HUES64 (cell line): ENCODE data around the gene SERPINI1.

Experiments used
- H3K27ac ChIP-seq: 2 replicates; pipeline ENCODE4 v1.7.0; 2013; ENCODE audit warnings: low read depth, low read length, inconsistent platforms
- H3K27me3 ChIP-seq: 2 replicates; pipeline ENCODE4 v1.6.1; 2013; ENCODE audit warnings: mild to moderate bottlenecking, low read length; ENCODE audit not compliant: insufficient read depth
- H3K36me3 ChIP-seq: 2 replicates; pipeline ENCODE4 v1.6.1; 2013; ENCODE audit warnings: mild to moderate bottlenecking, low read length; ENCODE audit not compliant: insufficient read depth
- H3K4me1 ChIP-seq: 2 replicates; pipeline ENCODE4 v1.6.1; 2013; ENCODE audit warnings: mild to moderate bottlenecking, low read length, moderate library complexity; ENCODE audit not compliant: insufficient read depth
- H3K4me3 ChIP-seq: 2 replicates; pipeline ENCODE4 v1.5.1; 2013; ENCODE audit warnings: mild to moderate bottlenecking, low read length, moderate library complexity
- H3K9ac ChIP-seq: 2 replicates; pipeline ENCODE4 v1.6.1; 2013; ENCODE audit warnings: mild to moderate bottlenecking, low read depth, low read length
- H3K9me3 ChIP-seq: 2 replicates; pipeline ENCODE4 v1.6.1; 2013; ENCODE audit warnings: low read depth, low read length; ENCODE audit not compliant: insufficient read depth
- WGBS: fragments of 150-250, 120-280 bp; methylation state at CpG from one replicate; pipeline ENCODE4 v1.1.7; 2013; ENCODE audit warnings: missing lambda C conversion rate; 5-methylcytosine and 5-hydroxymethylcytosine counted together

Gene SERPINI1

DNA sequence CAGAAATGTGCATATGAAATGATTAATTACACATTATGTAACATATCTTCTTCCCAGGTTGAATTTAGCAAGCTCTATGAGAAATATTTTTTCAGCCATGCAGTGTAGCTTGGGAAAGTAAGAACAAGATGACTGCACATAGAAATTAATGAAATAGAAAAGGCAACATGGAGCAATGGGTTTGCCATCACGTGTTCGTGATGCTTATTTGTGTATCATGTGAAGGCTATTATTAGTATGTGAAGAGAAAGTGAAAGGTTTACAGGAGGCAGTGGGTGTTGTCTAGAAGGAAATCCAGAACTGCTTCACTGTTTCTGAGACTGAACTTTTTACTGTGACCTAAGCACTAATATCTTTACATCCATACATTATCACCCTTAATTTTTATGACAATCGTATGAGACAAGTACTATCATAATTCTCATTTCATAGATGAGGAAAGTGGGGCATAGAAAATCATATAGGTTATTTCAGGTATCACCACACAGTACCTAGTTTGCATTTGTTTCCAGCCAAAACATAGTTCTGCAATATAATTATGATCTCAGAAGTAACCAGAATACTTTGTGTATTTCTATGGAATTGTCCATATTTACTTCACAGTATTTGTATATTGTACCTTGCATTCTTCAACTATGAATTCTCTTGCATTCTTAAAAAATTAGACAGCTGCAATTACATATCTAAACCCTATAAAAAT, 14.9 kb downstream of the SERPINI1 start:
- H3K27ac ChIP-seq = no peak overlapping the region
- H3K27me3 ChIP-seq = no peaks in the 10 kb centered on the region
- H3K4me1 ChIP-seq = no peaks in the 10 kb centered on the region
- no peaks in the 10 kb centered on the region for H3K36me3 ChIP-seq
- H3K9ac ChIP-seq = no peak overlapping the region
- no peaks in the 10 kb centered on the region for H3K9me3 ChIP-seq
- 94% methylated on average over 2 of the region's 3 CpGs for WGBS
- H3K4me3 ChIP-seq = no peak overlapping the region

DNA sequence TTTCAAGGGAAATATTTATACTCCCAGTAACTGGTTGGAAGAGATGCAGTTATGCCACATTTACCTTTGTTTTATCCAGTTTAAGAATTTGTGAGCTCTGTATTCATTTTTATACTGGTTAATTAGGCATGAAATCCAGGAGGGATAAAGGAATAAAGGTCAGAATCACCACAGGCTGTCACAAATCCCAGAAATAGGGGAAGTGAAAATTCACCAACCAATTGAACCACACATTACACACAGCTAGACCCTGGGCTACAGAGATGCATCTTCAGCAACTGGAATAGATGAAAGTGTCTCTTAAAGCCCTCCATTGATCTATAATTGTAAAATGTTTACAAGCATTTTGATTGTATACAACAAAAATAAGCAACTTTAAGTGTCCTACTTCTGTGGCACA, 18.5 kb downstream of the SERPINI1 start:
- Histone ChIP-seq H3K9ac (no peak overlapping the region), H3K9me3 (no peaks in the 10 kb centered on the region), H3K36me3 (no peaks in the 10 kb centered on the region), H3K4me3 (no peak overlapping the region), H3K27ac (no peak overlapping the region), H3K4me1 (no peaks in the 10 kb centered on the region), H3K27me3 (no peaks in the 10 kb centered on the region)

DNA sequence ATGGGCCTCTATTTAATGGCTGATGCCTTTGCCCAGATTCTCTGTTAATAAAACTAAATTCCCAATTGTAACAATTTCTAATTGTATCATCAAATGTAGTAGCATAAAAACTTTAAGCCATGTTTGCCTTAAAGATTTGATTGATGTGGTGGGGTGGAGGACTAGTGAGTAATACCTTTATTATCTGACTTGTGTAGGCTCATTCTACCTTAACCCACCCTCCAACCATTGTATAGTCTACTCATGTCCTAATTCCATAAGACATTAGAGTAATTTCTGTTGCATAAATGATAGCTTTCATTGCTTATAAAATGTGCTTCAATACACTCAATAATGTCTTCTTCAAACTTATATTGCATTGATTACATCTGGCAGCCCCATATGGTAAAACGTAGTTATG, 25.8 kb downstream of the SERPINI1 start:
- 100% methylated on average over 1 of the region's 1 CpG for WGBS
- Histone ChIP-seq H3K4me1 (no peaks in the 10 kb centered on the region), H3K27me3 (no peaks in the 10 kb centered on the region), H3K27ac (no peak overlapping the region), H3K4me3 (no peak overlapping the region), H3K9me3 (no peaks in the 10 kb centered on the region; the same call in 1 of the 2 replicates), H3K9ac (no peak overlapping the region), H3K36me3 (no peaks in the 10 kb centered on the region)

DNA sequence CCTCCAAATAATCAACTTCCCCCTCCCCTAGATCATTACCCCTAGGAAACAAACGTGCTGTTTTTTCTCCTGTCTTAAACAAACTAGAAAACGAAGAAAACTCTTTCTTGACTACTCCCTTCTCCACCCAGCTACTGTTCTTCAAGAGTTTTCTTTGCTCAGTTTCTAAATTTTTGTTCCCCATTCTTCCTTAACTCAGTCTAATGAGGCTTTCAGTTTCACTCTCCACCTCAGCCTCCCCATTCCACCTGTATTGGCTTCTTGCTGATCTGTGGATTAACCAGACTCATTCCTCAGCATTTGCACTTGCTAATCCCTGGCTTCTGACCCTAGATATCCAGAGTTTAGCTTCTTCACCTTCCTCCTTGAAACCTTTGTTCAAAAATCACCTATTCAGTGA, 26.8 kb downstream of the SERPINI1 start:
- Histone ChIP-seq H3K4me1 (no peaks in the 10 kb centered on the region), H3K4me3 (no peak overlapping the region), H3K9me3 (no peaks in the 10 kb centered on the region; the same call in 1 of the 2 replicates), H3K9ac (no peak overlapping the region), H3K36me3 (no peaks in the 10 kb centered on the region), H3K27ac (no peak overlapping the region), H3K27me3 (no peaks in the 10 kb centered on the region)
- 62% methylated on average over 2 of the region's 2 CpGs for WGBS

DNA sequence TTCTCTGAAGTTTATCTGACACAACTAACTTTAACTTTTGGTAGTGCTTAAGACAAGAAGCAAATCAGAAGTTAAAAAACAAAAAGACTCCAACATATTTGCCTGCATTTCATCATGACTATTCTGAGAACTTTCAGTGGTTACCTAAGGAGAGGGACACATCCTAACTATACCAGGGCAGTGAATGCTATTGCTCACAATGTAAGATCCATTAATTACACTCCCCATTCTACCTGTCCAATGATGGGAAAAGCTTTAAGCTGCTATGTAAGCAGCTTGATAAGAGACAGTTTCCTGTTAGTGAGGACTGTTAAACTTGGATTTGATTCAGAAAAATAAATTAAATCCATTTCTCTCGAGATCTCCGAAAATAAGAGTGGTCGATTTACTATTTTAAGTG, 37.5 kb downstream of the SERPINI1 start:
- Histone ChIP-seq H3K27me3 (no peaks in the 10 kb centered on the region), H3K4me1 (no peaks in the 10 kb centered on the region; the same call in 1 of the 2 replicates), H3K27ac (no peak overlapping the region), H3K9me3 (no peaks in the 10 kb centered on the region; the same call in 1 of the 2 replicates), H3K36me3 (no peaks in the 10 kb centered on the region), H3K9ac (no peak overlapping the region), H3K4me3 (no peak overlapping the region)
- 95% methylated on average over 3 of the region's 3 CpGs for WGBS

DNA sequence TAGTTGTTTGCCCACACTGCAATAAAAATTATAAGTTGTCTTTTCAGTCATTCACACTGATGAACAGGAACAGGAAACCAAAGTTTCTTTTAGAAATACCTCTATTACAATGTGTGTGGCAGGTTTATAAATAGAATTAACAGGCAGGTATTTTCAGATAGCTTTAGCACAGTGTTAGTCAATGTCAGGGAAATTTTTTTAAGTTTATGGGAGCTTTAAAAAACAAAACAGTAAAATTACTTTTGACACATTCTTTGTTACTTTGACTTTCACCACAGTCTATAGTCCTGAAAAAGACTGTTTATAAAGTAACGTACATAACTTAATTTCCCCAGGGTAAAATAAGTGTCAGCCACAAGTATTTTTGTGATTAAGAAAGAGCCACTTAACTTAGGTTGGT, 38.1 kb downstream of the SERPINI1 start:
- Histone ChIP-seq H3K36me3 (no peaks in the 10 kb centered on the region), H3K27me3 (no peaks in the 10 kb centered on the region), H3K4me1 (no peaks in the 10 kb centered on the region; the same call in 1 of the 2 replicates), H3K4me3 (no peak overlapping the region), H3K9me3 (no peaks in the 10 kb centered on the region; the same call in 1 of the 2 replicates), H3K9ac (no peak overlapping the region), H3K27ac (no peak overlapping the region)
- 100% methylated on average over 1 of the region's 1 CpG for WGBS

DNA sequence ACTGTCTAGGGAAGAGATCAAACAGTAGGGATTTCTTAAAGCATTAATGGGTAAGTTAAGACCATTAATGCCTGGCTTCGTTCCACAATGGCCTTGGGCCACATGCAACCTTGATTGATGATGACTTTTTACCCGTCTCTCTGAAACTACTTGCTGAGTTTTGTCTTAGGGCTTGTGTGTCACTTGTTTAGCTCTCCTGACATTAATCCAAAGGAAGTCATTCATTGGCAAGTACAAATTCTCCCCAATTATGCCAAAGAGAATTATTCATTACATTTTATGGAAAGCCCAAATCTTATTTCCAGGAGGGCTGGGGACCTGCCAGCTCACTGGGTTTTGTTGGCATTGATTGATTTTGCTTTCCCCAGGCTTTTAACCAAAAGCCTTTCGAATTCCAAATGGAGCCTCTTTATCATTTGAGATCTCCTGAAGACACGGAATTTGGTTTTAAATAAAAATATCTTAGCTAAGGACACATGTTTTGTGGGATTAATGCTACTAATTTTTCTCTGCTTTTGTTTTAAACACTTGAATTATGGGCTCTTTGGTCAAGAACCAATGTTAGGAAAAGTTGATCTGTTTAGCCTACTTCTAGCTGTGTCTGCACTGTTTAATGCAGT, 40.7 kb downstream of the SERPINI1 start:
- H3K4me1 ChIP-seq = peaks cover 17% of the 10 kb centered on the region
- WGBS = 95% methylated on average over 4 of the region's 4 CpGs
- no peak overlapping the region for H3K4me3 ChIP-seq
- H3K9ac ChIP-seq = no peak overlapping the region
- H3K36me3 ChIP-seq = no peaks in the 10 kb centered on the region
- H3K27me3 ChIP-seq = no peaks in the 10 kb centered on the region
- no peaks in the 10 kb centered on the region; the same call in 1 of the 2 replicates for H3K9me3 ChIP-seq
- H3K27ac ChIP-seq = no peak overlapping the region

DNA sequence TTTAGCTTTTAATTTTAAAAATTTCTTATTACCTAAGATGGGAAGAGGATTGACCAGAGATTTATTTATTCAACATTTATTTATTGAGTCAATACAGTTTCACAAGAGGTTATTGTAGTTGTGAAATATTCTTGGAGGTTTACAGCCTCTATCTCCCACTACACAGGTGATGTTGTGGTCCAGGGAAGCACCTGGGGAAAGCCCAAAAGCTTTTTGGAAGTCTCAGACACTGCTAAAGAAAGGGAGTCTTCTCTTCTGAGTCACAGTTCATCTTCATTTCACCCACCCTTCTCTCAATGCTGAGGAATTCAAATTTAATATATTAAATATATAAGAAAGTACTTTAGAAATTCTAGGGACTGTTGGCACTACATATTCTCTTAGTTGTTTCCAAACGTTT, 41.8 kb downstream of the SERPINI1 start:
- 95% methylated on average over 1 of the region's 1 CpG for WGBS
- Histone ChIP-seq H3K4me1 (peaks cover 17% of the 10 kb centered on the region), H3K9me3 (no peaks in the 10 kb centered on the region; the same call in 1 of the 2 replicates), H3K27me3 (no peaks in the 10 kb centered on the region), H3K27ac (no peak overlapping the region), H3K9ac (no peak overlapping the region), H3K4me3 (no peak overlapping the region), H3K36me3 (no peaks in the 10 kb centered on the region)

DNA sequence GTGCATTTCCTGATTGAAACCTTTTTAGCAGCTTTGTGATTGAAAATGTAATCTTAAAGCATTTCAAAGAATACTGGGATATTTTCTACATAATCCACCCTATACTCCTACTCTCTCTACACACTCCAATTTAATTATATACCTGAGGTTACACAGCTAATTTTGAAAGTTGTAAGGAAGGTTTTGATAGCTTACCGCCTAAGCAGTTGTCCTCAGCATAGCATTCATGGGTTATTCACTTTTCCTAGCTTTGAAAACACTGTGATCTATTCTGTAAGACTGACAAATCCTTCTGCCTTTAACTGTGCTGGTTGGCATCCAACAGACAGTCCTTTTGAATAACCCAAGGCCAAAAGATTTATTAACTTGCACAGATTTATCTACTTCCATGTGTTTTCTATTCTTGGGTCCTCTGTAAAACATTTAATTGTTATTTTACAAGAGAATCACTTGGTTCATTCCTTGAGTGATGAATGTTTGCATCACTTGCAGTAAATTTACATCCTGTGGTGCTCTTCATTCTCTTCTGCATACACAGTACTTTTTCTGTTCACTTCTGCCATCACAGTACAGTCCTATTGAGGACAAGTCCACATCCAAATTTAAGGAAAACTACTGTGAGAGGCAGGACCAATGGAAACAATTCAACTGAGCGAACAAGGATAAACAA, 44.8 kb downstream of the SERPINI1 start:
- no peaks in the 10 kb centered on the region for H3K36me3 ChIP-seq
- H3K9me3 ChIP-seq = no peaks in the 10 kb centered on the region; the same call in 1 of the 2 replicates
- H3K4me3 ChIP-seq = no peak overlapping the region
- no peak overlapping the region for H3K27ac ChIP-seq
- no peak overlapping the region for H3K9ac ChIP-seq
- 93% methylated on average over 2 of the region's 2 CpGs for WGBS
- H3K4me1 ChIP-seq = peaks cover 17% of the 10 kb centered on the region
- no peaks in the 10 kb centered on the region for H3K27me3 ChIP-seq

DNA sequence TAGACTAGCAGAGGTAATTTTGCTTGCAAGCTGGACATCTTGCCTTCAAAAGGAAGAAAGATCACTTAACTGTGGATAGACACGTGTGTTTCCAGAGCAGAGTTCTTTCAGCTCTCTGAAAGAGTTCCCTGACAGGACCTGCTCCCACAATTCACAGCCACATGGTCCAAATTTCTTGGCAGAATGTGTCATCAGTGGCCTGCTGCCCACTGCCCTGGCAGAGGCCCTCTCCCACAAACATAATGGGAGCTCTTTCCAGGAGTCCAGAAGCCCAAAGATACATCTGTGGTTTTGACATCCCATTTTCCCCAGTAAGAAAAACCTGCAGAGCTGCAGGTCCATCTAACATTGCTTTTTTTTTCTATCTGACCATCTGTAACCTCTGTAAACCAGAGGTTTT, 48.3 kb downstream of the SERPINI1 start:
- no peaks in the 10 kb centered on the region for H3K9me3 ChIP-seq
- WGBS = 88% methylated on average over 1 of the region's 1 CpG
- no peak overlapping the region for H3K4me3 ChIP-seq
- no peak overlapping the region for H3K9ac ChIP-seq
- peaks cover 17% of the 10 kb centered on the region for H3K4me1 ChIP-seq
- H3K36me3 ChIP-seq = no peaks in the 10 kb centered on the region
- no peaks in the 10 kb centered on the region for H3K27me3 ChIP-seq
- no peak overlapping the region for H3K27ac ChIP-seq

DNA sequence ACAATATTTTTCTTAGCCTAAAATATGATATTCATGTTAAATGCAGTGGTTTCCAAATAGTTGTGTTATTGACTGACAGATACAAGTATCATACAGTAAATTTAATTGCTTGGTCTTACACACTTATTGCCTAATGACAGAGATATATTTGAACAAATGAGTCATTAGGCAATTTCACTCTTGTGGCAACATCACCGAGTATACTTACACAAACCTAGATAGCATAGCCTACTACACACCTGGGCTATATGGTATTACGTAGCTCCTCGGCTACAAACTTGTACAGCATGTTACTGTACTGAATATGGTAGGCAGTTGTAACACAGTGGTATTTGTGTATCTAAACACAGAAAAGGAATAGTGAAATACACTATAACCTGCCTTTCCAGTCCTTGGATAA, 50.3 kb downstream of the SERPINI1 start:
- Histone ChIP-seq H3K9me3 (no peaks in the 10 kb centered on the region), H3K4me3 (no peak overlapping the region), H3K27me3 (no peaks in the 10 kb centered on the region), H3K27ac (no peak overlapping the region), H3K36me3 (no peaks in the 10 kb centered on the region), H3K9ac (no peak overlapping the region), H3K4me1 (peaks cover 4% of the 10 kb centered on the region; the same call in 1 of the 2 replicates)
- WGBS = 100% methylated on average over 3 of the region's 3 CpGs
